ENCODE measurements around the gene RPL28.

GRCh38 chr19:55406826-55407549 is 21.3 kb downstream of the RPL28 start:
- no peak for TF ChIP-seq CTCF (IDR thresholded peaks at IDR 0.05)
- no peak for TF ChIP-seq POLR2A (IDR thresholded peaks at IDR 0.05)
- TF ChIP-seq POLR2AphosphoS5 (IDR thresholded peaks at IDR 0.05; ENCODE audit: insufficient read depth in 1 of 2, low read depth in 1 of 2): no peak

All from vagina (tissue), 2 donors.